Activated CD4-positive, alpha-beta T cell treated with anti-CD3 and anti-CD28 coated beads, Interleukin-2, amount 10 ng/mL, durations not matched to agents 7 days and 5 days (primary cell): ENCODE results near the gene KCNIP4. TPM values are rescaled to one million over a fixed set of nuclear protein-coding genes. Genes with fewer than 3 reads are reported as not detected.

Experiments
- CTCF ChIA-PET: fragments of 350-600 bp; sonication (Branson Sonifier 250); formaldehyde crosslinking; loops from one replicate; lab custom pipeline; 2021; ENCODE audit warnings: antibody characterized with exemption; lab: Charles Lee
- POLR2A ChIA-PET: fragments of 350-600 bp; sonication (Branson Sonifier 250); formaldehyde crosslinking; loops from one replicate; lab custom pipeline; 2021; ENCODE audit warnings: antibody characterized with exemption; lab: Charles Lee
- DNase-seq: peaks from one replicate; pipeline ENCODE4 v3.0.0-alpha.2; 2020
- H3K27ac Mint-ChIP-seq: one replicate; pipeline ENCODE4 v1.8.0; 2021; ENCODE audit warnings: mild to moderate bottlenecking, moderate library complexity, mixed read lengths
- H3K27me3 Mint-ChIP-seq: one replicate; pipeline ENCODE4 v1.8.0; 2021; ENCODE audit warnings: mixed read lengths
- H3K36me3 Mint-ChIP-seq: one replicate; pipeline ENCODE4 v1.8.0; 2021; ENCODE audit warnings: low read depth, mixed read lengths
- H3K4me1 Mint-ChIP-seq: one replicate; pipeline ENCODE4 v1.8.0; 2021; ENCODE audit warnings: mixed read lengths
- H3K4me3 Mint-ChIP-seq: one replicate; pipeline ENCODE4 v1.8.0; 2021; ENCODE audit warnings: mild to moderate bottlenecking, moderate library complexity, mixed read lengths
- H3K9me3 Mint-ChIP-seq: one replicate; pipeline ENCODE4 v1.8.0; 2021; ENCODE audit warnings: mixed read lengths
- total RNA-seq, 2 experiments: library from RNA; stranded (reverse); gene quantifications; one replicate each; pipeline ENCODE4 v1.2.3, GENCODE V29; 2021

Gene KCNIP4
- total RNA-seq, 2 experiments from 2014 or later = not detected

GRCh38 chr4:21596521-21596920, 352.1 kb downstream of the KCNIP4 start:
- ChIA-PET POLR2A (no interaction called here), CTCF (interaction anchor here (1.5 kb wide), 1 partner anchor 9 kb away, joined by 3 read pairs; no protein-coding TSS in a partner anchor)

GRCh38 chr4:21593671-21594001, 354.9 kb downstream of the KCNIP4 start:
- no peak for DNase-seq
- no peak overlapping the region for H3K27ac Mint-ChIP-seq
- H3K9me3 Mint-ChIP-seq = peaks cover 4% of the 10 kb centered on the region
- H3K4me1 Mint-ChIP-seq = no peaks in the 10 kb centered on the region
- CTCF ChIA-PET = no interaction called here
- no peaks in the 10 kb centered on the region for H3K27me3 Mint-ChIP-seq
- no peak overlapping the region for H3K4me3 Mint-ChIP-seq
- POLR2A ChIA-PET = no interaction called here
- H3K36me3 Mint-ChIP-seq = no peaks in the 10 kb centered on the region

More at GRCh38 chr4:21596521-21596920, 352.1 kb downstream of the KCNIP4 start:
- Mint-ChIP-seq H3K27ac (no peak overlapping the region), H3K4me3 (no peak overlapping the region), H3K36me3 (no peaks in the 10 kb centered on the region), H3K9me3 (peaks cover 4% of the 10 kb centered on the region), H3K4me1 (no peaks in the 10 kb centered on the region), H3K27me3 (no peaks in the 10 kb centered on the region)
- no peak for DNase-seq

GRCh38 chr4:21592970-21593670, 355.5 kb downstream of the KCNIP4 start:
- no peaks in the 10 kb centered on the region for H3K4me1 Mint-ChIP-seq
- no peak overlapping the region for H3K27ac Mint-ChIP-seq
- ChIA-PET POLR2A (no interaction called here), CTCF (no interaction called here)
- no peak for DNase-seq
- H3K36me3 Mint-ChIP-seq = no peaks in the 10 kb centered on the region
- no peak overlapping the region for H3K4me3 Mint-ChIP-seq
- H3K9me3 Mint-ChIP-seq = peaks cover 4% of the 10 kb centered on the region
- no peaks in the 10 kb centered on the region for H3K27me3 Mint-ChIP-seq

- ChIA-PET POLR2A (no interaction called here), CTCF (no interaction called here)
- no peak for DNase-seq
- H3K27ac Mint-ChIP-seq = no peak overlapping the region
- no peaks in the 10 kb centered on the region for H3K4me1 Mint-ChIP-seq
- no peaks in the 10 kb centered on the region for H3K36me3 Mint-ChIP-seq
- no peaks in the 10 kb centered on the region for H3K27me3 Mint-ChIP-seq
- H3K4me3 Mint-ChIP-seq = no peak overlapping the region
- no peaks in the 10 kb centered on the region for H3K9me3 Mint-ChIP-seq
Measured at GRCh38 chr4:21577056-21577455, 371.5 kb downstream of the KCNIP4 start.

- Mint-ChIP-seq H3K4me3 (no peak overlapping the region), H3K9me3 (no peaks in the 10 kb centered on the region), H3K36me3 (no peaks in the 10 kb centered on the region), H3K4me1 (no peaks in the 10 kb centered on the region), H3K27ac (no peak overlapping the region), H3K27me3 (no peaks in the 10 kb centered on the region)
- ChIA-PET POLR2A (no interaction called here), CTCF (no interaction called here)
- no peak for DNase-seq
Measured at GRCh38 chr4:21571100-21571499, 377.5 kb downstream of the KCNIP4 start.

GRCh38 chr4:21569638-21570037, 378.9 kb downstream of the KCNIP4 start:
- Mint-ChIP-seq H3K4me1 (no peaks in the 10 kb centered on the region), H3K27me3 (no peaks in the 10 kb centered on the region), H3K4me3 (no peak overlapping the region), H3K36me3 (no peaks in the 10 kb centered on the region), H3K27ac (no peak overlapping the region), H3K9me3 (no peaks in the 10 kb centered on the region)
- ChIA-PET CTCF (no interaction called here), POLR2A (no interaction called here)
- no peak for DNase-seq

GRCh38 chr4:21555083-21555482, 393.5 kb downstream of the KCNIP4 start:
- H3K27ac Mint-ChIP-seq = no peak overlapping the region
- CTCF ChIA-PET = no interaction called here
- H3K36me3 Mint-ChIP-seq = no peaks in the 10 kb centered on the region
- H3K27me3 Mint-ChIP-seq = no peaks in the 10 kb centered on the region
- H3K9me3 Mint-ChIP-seq = no peaks in the 10 kb centered on the region
- POLR2A ChIA-PET = no interaction called here
- H3K4me3 Mint-ChIP-seq = no peak overlapping the region
- DNase-seq = no peak
- H3K4me1 Mint-ChIP-seq = no peaks in the 10 kb centered on the region

- no peak for DNase-seq
- H3K4me1 Mint-ChIP-seq = no peaks in the 10 kb centered on the region
- POLR2A ChIA-PET = no interaction called here
- CTCF ChIA-PET = no interaction called here
- no peak overlapping the region for H3K27ac Mint-ChIP-seq
- no peaks in the 10 kb centered on the region for H3K36me3 Mint-ChIP-seq
- no peaks in the 10 kb centered on the region for H3K27me3 Mint-ChIP-seq
- no peak overlapping the region for H3K4me3 Mint-ChIP-seq
- H3K9me3 Mint-ChIP-seq = no peaks in the 10 kb centered on the region
Measured at GRCh38 chr4:21554500-21554899, 394.1 kb downstream of the KCNIP4 start.

GRCh38 chr4:21554066-21554465, 394.5 kb downstream of the KCNIP4 start:
- Mint-ChIP-seq H3K4me1 (no peaks in the 10 kb centered on the region), H3K36me3 (no peaks in the 10 kb centered on the region), H3K4me3 (no peak overlapping the region), H3K27ac (no peak overlapping the region), H3K9me3 (no peaks in the 10 kb centered on the region), H3K27me3 (no peaks in the 10 kb centered on the region)
- no peak for DNase-seq
- CTCF ChIA-PET = interaction anchor here (0.5 kb wide), 1 partner anchor 1791 kb away, joined by 3 read pairs; no protein-coding TSS in a partner anchor
- POLR2A ChIA-PET = no interaction called here

GRCh38 chr4:21552455-21552854, 396.1 kb downstream of the KCNIP4 start:
- CTCF ChIA-PET = no interaction called here

GRCh38 chr4:21544955-21545354, 403.6 kb downstream of the KCNIP4 start:
- DNase-seq = no peak
- H3K36me3 Mint-ChIP-seq = no peaks in the 10 kb centered on the region
- H3K4me1 Mint-ChIP-seq = no peaks in the 10 kb centered on the region
- H3K27me3 Mint-ChIP-seq = no peaks in the 10 kb centered on the region
- H3K4me3 Mint-ChIP-seq = no peak overlapping the region
- POLR2A ChIA-PET = no interaction called here
- no peak overlapping the region for H3K27ac Mint-ChIP-seq
- peaks cover 8% of the 10 kb centered on the region for H3K9me3 Mint-ChIP-seq
- CTCF ChIA-PET = no interaction called here

More at GRCh38 chr4:21552455-21552854, 396.1 kb downstream of the KCNIP4 start:
- DNase-seq = no peak
- Mint-ChIP-seq H3K9me3 (no peaks in the 10 kb centered on the region), H3K27me3 (no peaks in the 10 kb centered on the region), H3K4me3 (no peak overlapping the region), H3K4me1 (no peaks in the 10 kb centered on the region), H3K36me3 (no peaks in the 10 kb centered on the region), H3K27ac (no peak overlapping the region)
- POLR2A ChIA-PET = no interaction called here

GRCh38 chr4:21544415-21544814, 404.2 kb downstream of the KCNIP4 start:
- Mint-ChIP-seq H3K9me3 (peaks cover 8% of the 10 kb centered on the region), H3K4me3 (no peak overlapping the region), H3K27me3 (no peaks in the 10 kb centered on the region), H3K4me1 (no peaks in the 10 kb centered on the region), H3K36me3 (no peaks in the 10 kb centered on the region), H3K27ac (no peak overlapping the region)
- ChIA-PET CTCF (no interaction called here), POLR2A (no interaction called here)
- DNase-seq = no peak

- peaks cover 8% of the 10 kb centered on the region for H3K9me3 Mint-ChIP-seq
- no peaks in the 10 kb centered on the region for H3K36me3 Mint-ChIP-seq
- H3K4me3 Mint-ChIP-seq = no peak overlapping the region
- H3K27ac Mint-ChIP-seq = no peak overlapping the region
- ChIA-PET POLR2A (no interaction called here), CTCF (no interaction called here)
- no peaks in the 10 kb centered on the region for H3K27me3 Mint-ChIP-seq
- DNase-seq = no peak
- H3K4me1 Mint-ChIP-seq = no peaks in the 10 kb centered on the region
Measured at GRCh38 chr4:21543514-21543913, 405.1 kb downstream of the KCNIP4 start.

- Mint-ChIP-seq H3K27ac (no peak overlapping the region), H3K36me3 (no peaks in the 10 kb centered on the region), H3K9me3 (no peaks in the 10 kb centered on the region), H3K4me3 (no peak overlapping the region), H3K27me3 (no peaks in the 10 kb centered on the region), H3K4me1 (no peaks in the 10 kb centered on the region)
- DNase-seq = no peak
- POLR2A ChIA-PET = no interaction called here
- CTCF ChIA-PET = no interaction called here
Measured at GRCh38 chr4:21535898-21536297, 412.7 kb downstream of the KCNIP4 start.
